H1 (cell line): ENCODE results near the gene GPRC5D.

ENCODE experiments used
- ASH2L ChIP-seq: fragments of 200-600, 300-600 bp; sonication (generic); IDR thresholded peaks from one replicate; pipeline ENCODE4 v1.7.1; 2017; ENCODE audit warnings: low read length
- ATF2 ChIP-seq: IDR thresholded peaks from 2 replicates; pipeline ENCODE4 v1.6.1; 2012; ENCODE audit warnings: low read length, inconsistent platforms
- CHD2 ChIP-seq: IDR thresholded peaks from 2 replicates; pipeline ENCODE4 v1.6.1; 2012; ENCODE audit warnings: low read length, improper control_type of control experiment
- CTCF ChIP-seq, 3 experiments: IDR thresholded peaks; 1 replicate in 2 of 3; 2 replicates in 1 of 3; pipeline versions ENCODE4 v1.5.1 to v1.6.1; 2011; ENCODE audit warnings: low read length in 3 of 3, mild to moderate bottlenecking in 3 of 3, inconsistent platforms in 2 of 3, low read depth in 1 of 3, moderate library complexity in 1 of 3; ENCODE audit not compliant: insufficient read depth in 1 of 3; ENCODE audit errors: control extremely low read depth in 1 of 3
- EZH2 ChIP-seq: fragments of 200-600 bp; sonication (generic); IDR thresholded peaks from 2 replicates; pipeline ENCODE4 v1.7.1; 2012; ENCODE audit warnings: low read depth, mild to moderate bottlenecking, moderate library complexity, low read length, inconsistent platforms; ENCODE audit not compliant: severe bottlenecking
- JUND ChIP-seq: IDR thresholded peaks from 2 replicates; pipeline ENCODE4 v1.6.1; 2011; ENCODE audit warnings: mild to moderate bottlenecking, improper control_type of control experiment, low read length
- MAFK ChIP-seq: IDR thresholded peaks from 2 replicates; pipeline ENCODE4 v1.6.1; 2012; ENCODE audit warnings: low read depth, mild to moderate bottlenecking, improper control_type of control experiment, low read length
- NANOG ChIP-seq: IDR thresholded peaks from 2 replicates; pipeline ENCODE4 v1.6.1; 2011; ENCODE audit warnings: low read length, low read depth, mild to moderate bottlenecking, inconsistent platforms; ENCODE audit not compliant: insufficient read depth, poor library complexity, severe bottlenecking
- POLR2A ChIP-seq, 2 experiments: IDR thresholded peaks; 1 replicate in 1 of 2; 2 replicates in 1 of 2; pipeline ENCODE4 v1.6.1; 2011; ENCODE audit warnings: low read depth in 2 of 2, low read length in 2 of 2, mild to moderate bottlenecking in 2 of 2; ENCODE audit errors: control extremely low read depth in 1 of 2
- POLR2AphosphoS5 ChIP-seq: IDR thresholded peaks from 2 replicates; pipeline ENCODE4 v1.6.1; 2011; ENCODE audit warnings: low read depth, low read length
- RAD21 ChIP-seq, 2 experiments: IDR thresholded peaks in 1 of 2; conservative IDR thresholded peaks in 1 of 2; 2 replicates each; pipeline ENCODE4 v1.6.1; 2011; ENCODE audit warnings: low read depth in 2 of 2, low read length in 2 of 2, improper control_type of control experiment in 1 of 2, inconsistent platforms in 1 of 2, mild to moderate bottlenecking in 1 of 2, moderate library complexity in 1 of 2
- SP1 ChIP-seq: IDR thresholded peaks from 2 replicates; pipeline ENCODE4 v1.6.1; 2011; ENCODE audit warnings: low read depth, low read length
- TAF1 ChIP-seq: IDR thresholded peaks from 2 replicates; pipeline ENCODE4 v1.6.1; 2011; ENCODE audit warnings: mild to moderate bottlenecking, low read depth, low read length

- TF ChIP-seq CTCF (IDR thresholded peaks at IDR 0.05; ENCODE audit: control extremely low read depth in 1 of 3, insufficient read depth in 1 of 3, low read depth in 1 of 3, low read length in 3 of 3) (no peak), POLR2A (IDR thresholded peaks at IDR 0.05; ENCODE audit: control extremely low read depth in 1 of 2, low read depth in 2 of 2, low read length in 2 of 2) (no peak), RAD21 (IDR thresholded peaks at IDR 0.05 in 1 of 2, conservative IDR thresholded peaks at IDR 0.05 in 1 of 2; ENCODE audit: low read depth in 2 of 2, low read length in 2 of 2) (no peak), ATF2 (no peak), EZH2 (no peak), TAF1 (no peak), JUND (no peak), MAFK (no peak), ASH2L (no peak), CHD2 (no peak), POLR2AphosphoS5 (no peak), SP1 (no peak), NANOG (no peak)
Observed at GRCh38 chr12:12908252-12908651, 43.7 kb downstream of the GPRC5D start.
